HL-60 (cell line): ENCODE data around the gene PON1.

Experiments
- DNase-seq, 2 experiments: peaks; one replicate each; pipeline ENCODE4 v3.0.0-alpha.2; 2010 to 2020; ENCODE audit warnings: low read depth in 1 of 2, low spot score in 1 of 2
- H3K27ac ChIP-seq: fragments of 250-450 bp; sonication (Bioruptor Pico); replicated peaks from 2 replicates; pipeline ENCODE4 v1.5.1; 2020; ENCODE audit warnings: mild to moderate bottlenecking, moderate library complexity
- H3K27me3 ChIP-seq: fragments of 250-450 bp; sonication (Bioruptor Pico); 2 replicates; pipeline ENCODE4 v1.5.1; 2021; ENCODE audit warnings: mild to moderate bottlenecking, moderate library complexity; ENCODE audit not compliant: insufficient read depth, poor library complexity, severe bottlenecking
- H3K4me3 ChIP-seq: replicated peaks from 2 replicates; pipeline ENCODE4 v1.5.1; 2011; ENCODE audit warnings: mild to moderate bottlenecking, control low read depth, low read length; ENCODE audit not compliant: insufficient read depth
- GABPA ChIP-seq: IDR thresholded peaks from 2 replicates; pipeline ENCODE4 v1.6.1; 2012; ENCODE audit warnings: low read depth
- POLR2AphosphoS5 ChIP-seq: IDR thresholded peaks from 2 replicates; pipeline ENCODE4 v1.6.1; 2012; ENCODE audit warnings: low read depth
- SPI1 ChIP-seq: IDR thresholded peaks from 2 replicates; pipeline ENCODE4 v1.6.1; 2012; ENCODE audit warnings: low read depth, mild to moderate bottlenecking, borderline replicate concordance
- long read RNA-seq: library from polyadenylated mRNA; unstranded; transcript quantifications from one replicate; pipeline ENCODE4 v2.0.0, GENCODE V29; 2020
- TF ChIP-seq, protein P1 (sequence below): IDR thresholded peaks from one replicate; pipeline ENCODE4 v1.5.1; 2011; ENCODE audit warnings: low read length, control low read depth, inconsistent platforms; ENCODE audit not compliant: insufficient read depth
- TF ChIP-seq, protein P2 (sequence below): IDR thresholded peaks from 2 replicates; pipeline ENCODE4 v1.6.1; 2012; ENCODE audit warnings: low read depth; ENCODE audit not compliant: insufficient replicate concordance

Gene PON1
- long read RNA-seq: 0 reads

DNA sequence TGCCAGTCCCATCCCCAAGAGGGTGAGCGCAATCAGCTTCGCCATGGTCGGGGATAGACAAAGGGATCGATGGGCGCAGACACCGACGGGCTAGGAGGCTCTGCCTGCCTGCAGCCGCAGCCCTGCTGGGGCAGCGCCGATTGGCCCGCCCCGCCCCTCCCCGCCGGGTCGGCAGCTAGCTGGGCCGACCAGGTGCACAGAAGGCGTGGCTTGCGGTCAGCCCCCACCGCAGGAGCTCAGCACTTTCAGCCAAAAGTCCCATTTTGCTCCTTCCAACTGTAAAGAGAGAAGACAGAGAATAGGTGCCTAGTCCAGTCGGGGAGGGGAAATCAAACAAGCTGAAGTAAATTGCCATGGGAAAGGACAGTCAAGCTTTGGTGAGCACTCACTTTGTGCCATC, at the start of gene PON1:
PON1 (minus strand) TSS at position 102 of the 400 bp plus-strand sequence; CDS start at position 45, 57 bp downstream.
- no peak for DNase-seq
- Histone ChIP-seq H3K27me3 (no peaks in the 10 kb centered on the region), H3K27ac (no peak within 1 kb of the TSS), H3K4me3 (no peak within 1 kb of the TSS)
- TF ChIP-seq SPI1 (no peak), POLR2AphosphoS5 (no peak), GABPA (no peak)
- TF ChIP-seq, protein P1, sequence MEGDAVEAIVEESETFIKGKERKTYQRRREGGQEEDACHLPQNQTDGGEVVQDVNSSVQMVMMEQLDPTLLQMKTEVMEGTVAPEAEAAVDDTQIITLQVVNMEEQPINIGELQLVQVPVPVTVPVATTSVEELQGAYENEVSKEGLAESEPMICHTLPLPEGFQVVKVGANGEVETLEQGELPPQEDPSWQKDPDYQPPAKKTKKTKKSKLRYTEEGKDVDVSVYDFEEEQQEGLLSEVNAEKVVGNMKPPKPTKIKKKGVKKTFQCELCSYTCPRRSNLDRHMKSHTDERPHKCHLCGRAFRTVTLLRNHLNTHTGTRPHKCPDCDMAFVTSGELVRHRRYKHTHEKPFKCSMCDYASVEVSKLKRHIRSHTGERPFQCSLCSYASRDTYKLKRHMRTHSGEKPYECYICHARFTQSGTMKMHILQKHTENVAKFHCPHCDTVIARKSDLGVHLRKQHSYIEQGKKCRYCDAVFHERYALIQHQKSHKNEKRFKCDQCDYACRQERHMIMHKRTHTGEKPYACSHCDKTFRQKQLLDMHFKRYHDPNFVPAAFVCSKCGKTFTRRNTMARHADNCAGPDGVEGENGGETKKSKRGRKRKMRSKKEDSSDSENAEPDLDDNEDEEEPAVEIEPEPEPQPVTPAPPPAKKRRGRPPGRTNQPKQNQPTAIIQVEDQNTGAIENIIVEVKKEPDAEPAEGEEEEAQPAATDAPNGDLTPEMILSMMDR: no peak
- TF ChIP-seq, protein P2, sequence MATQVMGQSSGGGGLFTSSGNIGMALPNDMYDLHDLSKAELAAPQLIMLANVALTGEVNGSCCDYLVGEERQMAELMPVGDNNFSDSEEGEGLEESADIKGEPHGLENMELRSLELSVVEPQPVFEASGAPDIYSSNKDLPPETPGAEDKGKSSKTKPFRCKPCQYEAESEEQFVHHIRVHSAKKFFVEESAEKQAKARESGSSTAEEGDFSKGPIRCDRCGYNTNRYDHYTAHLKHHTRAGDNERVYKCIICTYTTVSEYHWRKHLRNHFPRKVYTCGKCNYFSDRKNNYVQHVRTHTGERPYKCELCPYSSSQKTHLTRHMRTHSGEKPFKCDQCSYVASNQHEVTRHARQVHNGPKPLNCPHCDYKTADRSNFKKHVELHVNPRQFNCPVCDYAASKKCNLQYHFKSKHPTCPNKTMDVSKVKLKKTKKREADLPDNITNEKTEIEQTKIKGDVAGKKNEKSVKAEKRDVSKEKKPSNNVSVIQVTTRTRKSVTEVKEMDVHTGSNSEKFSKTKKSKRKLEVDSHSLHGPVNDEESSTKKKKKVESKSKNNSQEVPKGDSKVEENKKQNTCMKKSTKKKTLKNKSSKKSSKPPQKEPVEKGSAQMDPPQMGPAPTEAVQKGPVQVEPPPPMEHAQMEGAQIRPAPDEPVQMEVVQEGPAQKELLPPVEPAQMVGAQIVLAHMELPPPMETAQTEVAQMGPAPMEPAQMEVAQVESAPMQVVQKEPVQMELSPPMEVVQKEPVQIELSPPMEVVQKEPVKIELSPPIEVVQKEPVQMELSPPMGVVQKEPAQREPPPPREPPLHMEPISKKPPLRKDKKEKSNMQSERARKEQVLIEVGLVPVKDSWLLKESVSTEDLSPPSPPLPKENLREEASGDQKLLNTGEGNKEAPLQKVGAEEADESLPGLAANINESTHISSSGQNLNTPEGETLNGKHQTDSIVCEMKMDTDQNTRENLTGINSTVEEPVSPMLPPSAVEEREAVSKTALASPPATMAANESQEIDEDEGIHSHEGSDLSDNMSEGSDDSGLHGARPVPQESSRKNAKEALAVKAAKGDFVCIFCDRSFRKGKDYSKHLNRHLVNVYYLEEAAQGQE: no peak

- DNase-seq: no peak
- no peaks in the 10 kb centered on the region for H3K27me3 ChIP-seq
- TF ChIP-seq GABPA (no peak), POLR2AphosphoS5 (no peak), SPI1 (no peak)
- TF ChIP-seq, protein P2: no peak
- TF ChIP-seq, protein P1: no peak
- H3K27ac ChIP-seq: no peak overlapping the region
- no peak overlapping the region for H3K4me3 ChIP-seq
These were observed 49.0 kb upstream of the PON1 start for GRCh38 chr7:95373323-95373722.

- DNase-seq: no peak
These were observed 43.9 kb upstream of the PON1 start for GRCh38 chr7:95368235-95368634.

More at GRCh38 chr7:95368235-95368634, 43.9 kb upstream of the PON1 start:
- Histone ChIP-seq H3K27ac (no peak overlapping the region), H3K4me3 (no peak overlapping the region), H3K27me3 (no peaks in the 10 kb centered on the region)
- TF ChIP-seq, protein P2: no peak
- no peak for TF ChIP-seq POLR2AphosphoS5
- TF ChIP-seq SPI1: no peak
- TF ChIP-seq, protein P1: no peak
- no peak for TF ChIP-seq GABPA
